HepG2 (cell line): ENCODE data around the gene PRM2. TPM values are rescaled to one million over a fixed set of nuclear protein-coding genes. Genes with fewer than 3 reads are reported as not detected.

Source experiments
- ARNTL ChIP-seq: sonication (generic); formaldehyde crosslinking; IDR thresholded peaks from 2 replicates; pipeline ENCODE4 v1.4.0; 2020; ENCODE audit warnings: mild to moderate bottlenecking, missing genetic modification reagents
- CHD2 ChIP-seq: IDR thresholded peaks from 2 replicates; pipeline ENCODE4 v1.6.1; 2011; ENCODE audit warnings: low read depth, low read length, improper control_type of control experiment
- DMAP1 ChIP-seq: IDR thresholded peaks from 2 replicates; pipeline ENCODE4 v1.6.1; 2016
- GPN1 ChIP-seq: sonication (generic); formaldehyde crosslinking; IDR thresholded peaks from 2 replicates; pipeline ENCODE4 v1.5.1; 2020; ENCODE audit warnings: missing genetic modification reagents, borderline replicate concordance
- GTF2F1 ChIP-seq: fragments of 150-350 bp; IDR thresholded peaks from 2 replicates; pipeline ENCODE4 v1.6.1; 2014; ENCODE audit warnings: low read length
- HMG20A ChIP-seq: IDR thresholded peaks from 2 replicates; pipeline ENCODE4 v1.6.1; 2016; ENCODE audit warnings: borderline replicate concordance
- HOXA9 ChIP-seq: sonication (generic); formaldehyde crosslinking; IDR thresholded peaks from 2 replicates; pipeline ENCODE4 v1.8.1; 2022; ENCODE audit warnings: missing genetic modification reagents, mild to moderate bottlenecking, moderate library complexity, borderline replicate concordance
- KAT2B ChIP-seq: fragments of 150-350 bp; IDR thresholded peaks from 2 replicates; pipeline ENCODE4 v1.6.1; 2014; ENCODE audit warnings: low read depth, low read length, borderline replicate concordance
- MIXL1 ChIP-seq: IDR thresholded peaks from 2 replicates; pipeline ENCODE4 v1.6.1; 2016
- MTF2 ChIP-seq: sonication (generic); formaldehyde crosslinking; IDR thresholded peaks from 2 replicates; pipeline ENCODE4 v1.5.0; 2020; ENCODE audit warnings: missing genetic modification reagents, borderline replicate concordance
- NBN ChIP-seq: fragments of 450-650 bp; conservative IDR thresholded peaks from 2 replicates; pipeline ENCODE4 v1.6.1; 2017
- NR2F1 ChIP-seq, 2 experiments: fragments of 450-650 bp in 1 of 2; formaldehyde crosslinking in 1 of 2; IDR thresholded peaks; 2 replicates each; pipeline versions ENCODE4 v1.5.0 to v1.6.1; 2016 to 2020; ENCODE audit warnings: mild to moderate bottlenecking in 1 of 2, missing compliant biosample characterization in 1 of 2, missing genetic modification reagents in 1 of 2, moderate library complexity in 1 of 2
- PBX2 ChIP-seq: IDR thresholded peaks from 2 replicates; pipeline ENCODE4 v1.6.1; 2016; ENCODE audit warnings: control low read depth
- REPIN1 ChIP-seq: sonication (generic); formaldehyde crosslinking; IDR thresholded peaks from 2 replicates; pipeline ENCODE4 v1.8.0; 2022; ENCODE audit warnings: missing genetic modification reagents, low read depth, mild to moderate bottlenecking, borderline replicate concordance
- TBX2 ChIP-seq: sonication (generic); formaldehyde crosslinking; IDR thresholded peaks from 2 replicates; pipeline ENCODE4 v1.5.0; 2020; ENCODE audit warnings: missing genetic modification reagents, mild to moderate bottlenecking, borderline replicate concordance
- THAP11 ChIP-seq: IDR thresholded peaks from 2 replicates; pipeline ENCODE4 v1.6.1; 2016; ENCODE audit warnings: missing biosample characterization, missing genetic modification reagents
- TRIM24 ChIP-seq: sonication (generic); formaldehyde crosslinking; IDR thresholded peaks from 2 replicates; pipeline ENCODE4 v1.8.0; 2022; ENCODE audit warnings: mild to moderate bottlenecking, missing genetic modification reagents
- ZBTB7B ChIP-seq: sonication (generic); formaldehyde crosslinking; IDR thresholded peaks from 2 replicates; pipeline ENCODE4 v1.4.0; 2020; ENCODE audit warnings: missing genetic modification reagents
- ZFP1 ChIP-seq: IDR thresholded peaks from 2 replicates; pipeline ENCODE4 v1.6.1; 2016
- ZFX ChIP-seq: sonication (generic); formaldehyde crosslinking; IDR thresholded peaks from 2 replicates; pipeline ENCODE4 v1.4.0; 2020; ENCODE audit warnings: mild to moderate bottlenecking, low read depth, missing genetic modification reagents, moderate library complexity
- ZFYVE20 ChIP-seq: sonication (generic); formaldehyde crosslinking; IDR thresholded peaks from 2 replicates; pipeline ENCODE4 v1.8.0; 2023; ENCODE audit warnings: low read depth, mild to moderate bottlenecking, moderate library complexity, missing genetic modification reagents, borderline replicate concordance
- ZNF256 ChIP-seq: sonication (generic); formaldehyde crosslinking; conservative IDR thresholded peaks from 2 replicates; pipeline ENCODE4 v1.4.0; 2020; ENCODE audit warnings: missing genetic modification reagents
- ZNF496 ChIP-seq: sonication (generic); formaldehyde crosslinking; IDR thresholded peaks from 2 replicates; pipeline ENCODE4 v1.8.1; 2023; ENCODE audit warnings: mild to moderate bottlenecking, moderate library complexity, missing genetic modification reagents; ENCODE audit not compliant: insufficient replicate concordance
- ZNF598 ChIP-seq: sonication (generic); formaldehyde crosslinking; IDR thresholded peaks from 2 replicates; pipeline ENCODE4 v1.5.1; 2020; ENCODE audit warnings: mild to moderate bottlenecking, missing genetic modification reagents, borderline replicate concordance
- ZNF614 ChIP-seq: IDR thresholded peaks from 2 replicates; pipeline ENCODE4 v1.6.1; 2018; ENCODE audit warnings: missing biosample characterization, missing genetic modification reagents, inconsistent platforms, borderline replicate concordance
- polyA plus RNA-seq, 8 experiments: library from polyadenylated mRNA; depleted of rRNA in 3 of 8; stranded (reverse) in 7 of 8; unstranded in 1 of 8; fragments of >200 nt; fragmentation: Illumina TruSeq in 4 of 8; extraction: Trizol in 4 of 8; gene quantifications; 2 replicates each; pipeline versions ENCODE4 v1.2.1 to v1.2.3, GENCODE V29; 2011 to 2016; ENCODE audit warnings: low read depth in 4 of 8, missing spikeins in 1 of 8, mixed read lengths in 1 of 8; ENCODE audit not compliant: insufficient read depth in 1 of 8
- total RNA-seq, 5 experiments: library from RNA; depleted of rRNA; stranded (reverse); fragments of >200 nt; fragmentation: Illumina TruSeq; extraction: Trizol; gene quantifications; 2 replicates each; pipeline ENCODE4 v1.2.3, GENCODE V29; 2016; ENCODE audit warnings: low read depth in 1 of 5
- TF ChIP-seq, protein P1 (sequence below): sonication (generic); formaldehyde crosslinking; IDR thresholded peaks from 2 replicates; pipeline ENCODE4 v1.5.0; 2020; ENCODE audit warnings: mild to moderate bottlenecking, missing genetic modification reagents, borderline replicate concordance

Gene PRM2
- total and polyA plus RNA-seq, 2 of the 13 experiments (the other 11 are each of a cell fraction or from before 2014, with no cell fraction given): 0.54 TPM; not detected in 1

- no peak for TF ChIP-seq ZFP1
- TF ChIP-seq DMAP1 (CRISPR knock-in tag): no peak
- TF ChIP-seq GPN1 (CRISPR knock-in tag): peak; percentile 60
- peak; percentile 69; the same call in 1 of the 2 replicates for TF ChIP-seq ARNTL (CRISPR knock-in tag)
- no peak for TF ChIP-seq THAP11
- TF ChIP-seq MIXL1 (CRISPR knock-in tag): no peak
- TF ChIP-seq NR2F1 (CRISPR knock-in tag; IDR thresholded peaks at IDR 0.05): no peak
- peak; percentile 72; the same call in 1 of the 2 replicates for TF ChIP-seq ZFYVE20 (CRISPR knock-in tag)
- TF ChIP-seq NBN: no peak
- peak; percentile 2; the same call in 1 of the 2 replicates for TF ChIP-seq ZBTB7B
- peak; percentile 52; the same call in 1 of the 2 replicates for TF ChIP-seq TBX2 (CRISPR knock-in tag)
- no peak; the same call in 1 of the 2 replicates for TF ChIP-seq PBX2 (CRISPR knock-in tag)
- peak; percentile 82; the same call in 1 of the 2 replicates for TF ChIP-seq TRIM24 (CRISPR knock-in tag)
- no peak; the same call in 1 of the 2 replicates for TF ChIP-seq MTF2 (CRISPR knock-in tag)
- TF ChIP-seq CHD2: 0 out of 2 replicates have a peak, but pooled peaks have one; percentile 23
- TF ChIP-seq HMG20A (CRISPR knock-in tag): no peak
- no peak for TF ChIP-seq ZNF256 (CRISPR knock-in tag)
- TF ChIP-seq, protein P1, sequence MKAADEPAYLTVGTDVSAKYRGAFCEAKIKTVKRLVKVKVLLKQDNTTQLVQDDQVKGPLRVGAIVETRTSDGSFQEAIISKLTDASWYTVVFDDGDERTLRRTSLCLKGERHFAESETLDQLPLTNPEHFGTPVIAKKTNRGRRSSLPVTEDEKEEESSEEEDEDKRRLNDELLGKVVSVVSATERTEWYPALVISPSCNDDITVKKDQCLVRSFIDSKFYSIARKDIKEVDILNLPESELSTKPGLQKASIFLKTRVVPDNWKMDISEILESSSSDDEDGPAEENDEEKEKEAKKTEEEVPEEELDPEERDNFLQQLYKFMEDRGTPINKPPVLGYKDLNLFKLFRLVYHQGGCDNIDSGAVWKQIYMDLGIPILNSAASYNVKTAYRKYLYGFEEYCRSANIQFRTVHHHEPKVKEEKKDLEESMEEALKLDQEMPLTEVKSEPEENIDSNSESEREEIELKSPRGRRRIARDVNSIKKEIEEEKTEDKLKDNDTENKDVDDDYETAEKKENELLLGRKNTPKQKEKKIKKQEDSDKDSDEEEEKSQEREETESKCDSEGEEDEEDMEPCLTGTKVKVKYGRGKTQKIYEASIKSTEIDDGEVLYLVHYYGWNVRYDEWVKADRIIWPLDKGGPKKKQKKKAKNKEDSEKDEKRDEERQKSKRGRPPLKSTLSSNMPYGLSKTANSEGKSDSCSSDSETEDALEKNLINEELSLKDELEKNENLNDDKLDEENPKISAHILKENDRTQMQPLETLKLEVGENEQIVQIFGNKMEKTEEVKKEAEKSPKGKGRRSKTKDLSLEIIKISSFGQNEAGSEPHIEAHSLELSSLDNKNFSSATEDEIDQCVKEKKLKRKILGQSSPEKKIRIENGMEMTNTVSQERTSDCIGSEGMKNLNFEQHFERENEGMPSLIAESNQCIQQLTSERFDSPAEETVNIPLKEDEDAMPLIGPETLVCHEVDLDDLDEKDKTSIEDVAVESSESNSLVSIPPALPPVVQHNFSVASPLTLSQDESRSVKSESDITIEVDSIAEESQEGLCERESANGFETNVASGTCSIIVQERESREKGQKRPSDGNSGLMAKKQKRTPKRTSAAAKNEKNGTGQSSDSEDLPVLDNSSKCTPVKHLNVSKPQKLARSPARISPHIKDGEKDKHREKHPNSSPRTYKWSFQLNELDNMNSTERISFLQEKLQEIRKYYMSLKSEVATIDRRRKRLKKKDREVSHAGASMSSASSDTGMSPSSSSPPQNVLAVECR (CRISPR knock-in tag): no peak; the same call in 1 of the 2 replicates
- TF ChIP-seq GTF2F1: no peak
- no peak; the same call in 1 of the 2 replicates for TF ChIP-seq ZNF598 (CRISPR knock-in tag)
- TF ChIP-seq ZNF614 (CRISPR knock-in tag): peak; percentile 9; the same call in 1 of the 2 replicates
- TF ChIP-seq ZNF496 (CRISPR knock-in tag): no peak
- peak; percentile 45; the same call in 1 of the 2 replicates for TF ChIP-seq ZFX
- peak; percentile 12; the same call in 1 of the 2 replicates for TF ChIP-seq REPIN1 (CRISPR knock-in tag)
- no peak for TF ChIP-seq KAT2B
- TF ChIP-seq HOXA9 (CRISPR knock-in tag): no peak
Measured at GRCh38 chr16:11307639-11308492, 31.6 kb upstream of the PRM2 start (continued).
